ENCODE measurements around the gene DBP.

DBP gene

GRCh38 chr19:48600679-48601417 lies 36.3 kb downstream of the DBP start:
- H3K27me3 ChIP-seq (ENCODE audit: insufficient read depth, low read length), result no peaks in the 10 kb centered on the region
- no peak overlapping the region for H2BK12ac ChIP-seq (ENCODE audit: low read length)
- no peak overlapping the region for H3K23ac ChIP-seq (ENCODE audit: low read length)
- no peak overlapping the region for H3K18ac ChIP-seq (ENCODE audit: low read length)
- no peaks in the 10 kb centered on the region for H3K4me1 ChIP-seq (ENCODE audit: control insufficient read depth in 1 of 2, insufficient read depth in 2 of 2, low read length in 2 of 2)
- H4K91ac ChIP-seq (ENCODE audit: low read depth, low read length), result no peak overlapping the region
- H3K27ac ChIP-seq (ENCODE audit: low read depth, low read length), result no peak overlapping the region
- H2BK5ac ChIP-seq (ENCODE audit: low read depth, low read length, poor library complexity), result no peak overlapping the region
- no peak overlapping the region for H3K9ac ChIP-seq (ENCODE audit: low read length)
- no peaks in the 10 kb centered on the region for H3K36me3 ChIP-seq (ENCODE audit: control insufficient read depth in 1 of 2, insufficient read depth in 2 of 2, low read length in 2 of 2)
- no peaks in the 10 kb centered on the region for H3K79me2 ChIP-seq (ENCODE audit: control insufficient read depth, insufficient read depth, low read length, poor library complexity)
- no peak overlapping the region for H2BK120ac ChIP-seq (ENCODE audit: insufficient read depth, low read length, poor library complexity)
- H4K8ac ChIP-seq (ENCODE audit: low read depth, low read length), result no peak overlapping the region
- no peak for DNase-seq
- H2AK5ac ChIP-seq (ENCODE audit: low read length), result no peak overlapping the region
- H3K9me3 ChIP-seq (ENCODE audit: insufficient read depth, low read depth, low read length), result no peaks in the 10 kb centered on the region
- H3K79me1 ChIP-seq (ENCODE audit: low read length), result no peaks in the 10 kb centered on the region
- H3K14ac ChIP-seq (ENCODE audit: low read length), result no peak overlapping the region
- H3K4me3 ChIP-seq (ENCODE audit: low read depth, low read length), result no peak overlapping the region
- H2AFZ ChIP-seq (ENCODE audit: insufficient read depth, low read length, poor library complexity), result no peak overlapping the region
- WGBS (ENCODE audit: extremely low coverage, insufficient coverage, insufficient read length), result no CpG with 5 or more reads among the region's 21 CpGs
- H3K4ac ChIP-seq (ENCODE audit: low read depth, low read length), result no peak overlapping the region
- H4K12ac ChIP-seq (ENCODE audit: low read depth, low read length), result no peak overlapping the region
- no peak overlapping the region for H3K4me2 ChIP-seq (ENCODE audit: low read length)

GRCh38 chr19:48598996-48599700 lies 38.0 kb downstream of the DBP start:
- Histone ChIP-seq H2BK5ac (ENCODE audit: low read depth, low read length, poor library complexity) (no peak overlapping the region), H3K18ac (ENCODE audit: low read length) (no peak overlapping the region), H3K9ac (ENCODE audit: low read length) (no peak overlapping the region), H4K12ac (ENCODE audit: low read depth, low read length) (no peak overlapping the region), H3K79me2 (ENCODE audit: control insufficient read depth, insufficient read depth, low read length, poor library complexity) (no peaks in the 10 kb centered on the region), H2AFZ (ENCODE audit: insufficient read depth, low read length, poor library complexity) (no peak overlapping the region), H3K4ac (ENCODE audit: low read depth, low read length) (no peak overlapping the region), H3K27me3 (ENCODE audit: insufficient read depth, low read length) (no peaks in the 10 kb centered on the region), H2BK120ac (ENCODE audit: insufficient read depth, low read length, poor library complexity) (no peak overlapping the region), H3K79me1 (ENCODE audit: low read length) (no peaks in the 10 kb centered on the region), H2AK5ac (ENCODE audit: low read length) (no peak overlapping the region), H3K23ac (ENCODE audit: low read length) (no peak overlapping the region), H3K9me3 (ENCODE audit: insufficient read depth, low read depth, low read length) (no peaks in the 10 kb centered on the region), H3K4me2 (ENCODE audit: low read length) (no peak overlapping the region), H3K36me3 (ENCODE audit: control insufficient read depth in 1 of 2, insufficient read depth in 2 of 2, low read length in 2 of 2) (no peaks in the 10 kb centered on the region), H3K4me1 (ENCODE audit: control insufficient read depth in 1 of 2, insufficient read depth in 2 of 2, low read length in 2 of 2) (no peaks in the 10 kb centered on the region), H3K14ac (ENCODE audit: low read length) (no peak overlapping the region), H3K27ac (ENCODE audit: low read depth, low read length) (no peak overlapping the region), H2BK12ac (ENCODE audit: low read length) (no peak overlapping the region), H4K91ac (ENCODE audit: low read depth, low read length) (no peak overlapping the region), H3K4me3 (ENCODE audit: low read depth, low read length) (no peak overlapping the region), H4K8ac (ENCODE audit: low read depth, low read length) (no peak overlapping the region)
- no CpG with 5 or more reads among the region's 30 CpGs for WGBS (ENCODE audit: extremely low coverage, insufficient coverage, insufficient read length)
- no peak for DNase-seq

DNA sequence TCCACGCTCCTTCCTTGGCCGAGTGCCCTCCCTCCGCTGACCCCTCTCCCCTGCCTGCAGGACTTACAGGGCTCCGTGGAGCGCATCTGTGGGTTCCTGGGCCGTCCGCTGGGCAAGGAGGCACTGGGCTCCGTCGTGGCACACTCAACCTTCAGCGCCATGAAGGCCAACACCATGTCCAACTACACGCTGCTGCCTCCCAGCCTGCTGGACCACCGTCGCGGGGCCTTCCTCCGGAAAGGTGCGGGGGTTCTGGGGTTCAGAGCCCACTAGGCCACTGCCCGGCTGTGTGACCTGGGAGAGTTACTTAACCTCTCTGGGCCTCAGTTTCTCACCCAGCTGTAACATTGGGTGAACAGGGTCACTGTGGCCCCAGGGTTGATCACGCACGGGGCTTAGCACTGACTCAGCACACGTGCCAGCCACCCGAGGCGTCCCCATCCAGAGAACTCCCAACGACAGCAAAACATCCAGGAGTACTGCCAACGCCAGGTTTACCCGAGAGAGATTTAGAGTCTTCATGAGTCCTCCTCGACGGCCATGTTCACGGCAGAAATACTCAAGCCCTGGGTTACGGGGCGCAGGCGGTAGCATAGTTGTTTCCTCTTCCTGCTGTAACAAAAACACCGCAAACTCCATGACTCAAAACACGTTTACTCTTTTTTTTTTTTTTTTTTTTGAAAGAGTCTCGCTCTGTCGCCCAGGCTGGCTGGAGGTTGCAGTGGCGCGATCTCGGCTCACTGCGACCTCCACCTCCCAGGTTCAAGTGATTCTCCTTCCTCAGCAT lies 40.3 kb downstream of the DBP start:
- Histone ChIP-seq H2AK5ac (ENCODE audit: low read length) (no peak overlapping the region), H3K9ac (ENCODE audit: low read length) (no peak overlapping the region)

DNA sequence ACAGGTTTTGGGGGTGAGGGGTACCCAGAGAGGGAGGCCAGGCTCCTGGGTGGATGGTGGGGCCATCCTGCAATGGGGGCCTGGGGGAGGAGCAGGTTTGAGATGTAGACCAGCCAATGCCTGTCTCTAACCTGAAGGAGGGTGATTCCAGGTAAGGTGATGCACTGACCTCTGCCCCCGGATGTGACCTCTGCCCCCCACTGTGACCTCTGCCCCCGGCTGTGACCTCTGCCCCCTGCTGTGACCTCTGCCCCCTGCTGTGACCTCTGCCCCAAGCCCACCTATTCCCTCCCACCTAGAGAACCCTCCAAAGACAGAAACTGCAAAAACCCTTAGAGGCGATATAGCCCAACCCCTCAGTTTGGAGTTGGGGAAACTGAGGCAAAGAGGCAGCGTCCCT lies 40.9 kb downstream of the DBP start:
- Histone ChIP-seq H3K4ac (ENCODE audit: low read depth, low read length) (no peak overlapping the region), H3K23ac (ENCODE audit: low read length) (no peak overlapping the region)
- no CpG with 5 or more reads among the region's 4 CpGs for WGBS (ENCODE audit: extremely low coverage, insufficient coverage, insufficient read length)

More for the DNA sequence above, 40.3 kb downstream of the DBP start:
- WGBS (ENCODE audit: extremely low coverage, insufficient coverage, insufficient read length), result no CpG with 5 or more reads among the region's 39 CpGs
- H3K27me3 ChIP-seq (ENCODE audit: insufficient read depth, low read length), result no peaks in the 10 kb centered on the region
- H3K4ac ChIP-seq (ENCODE audit: low read depth, low read length), result no peak overlapping the region
- H3K9me3 ChIP-seq (ENCODE audit: insufficient read depth, low read depth, low read length), result no peaks in the 10 kb centered on the region
- H3K4me2 ChIP-seq (ENCODE audit: low read length), result no peak overlapping the region
- H3K79me1 ChIP-seq (ENCODE audit: low read length), result no peaks in the 10 kb centered on the region
- no peak overlapping the region for H3K4me3 ChIP-seq (ENCODE audit: low read depth, low read length)
- no peak overlapping the region for H3K23ac ChIP-seq (ENCODE audit: low read length)
- no peak for DNase-seq
- H3K27ac ChIP-seq (ENCODE audit: low read depth, low read length), result no peak overlapping the region
- H2AFZ ChIP-seq (ENCODE audit: insufficient read depth, low read length, poor library complexity), result no peak overlapping the region
- H4K12ac ChIP-seq (ENCODE audit: low read depth, low read length), result no peak overlapping the region
- H3K18ac ChIP-seq (ENCODE audit: low read length), result no peak overlapping the region
- H3K36me3 ChIP-seq (ENCODE audit: control insufficient read depth in 1 of 2, insufficient read depth in 2 of 2, low read length in 2 of 2), result no peaks in the 10 kb centered on the region
- no peak overlapping the region for H2BK5ac ChIP-seq (ENCODE audit: low read depth, low read length, poor library complexity)
- H2BK12ac ChIP-seq (ENCODE audit: low read length), result no peak overlapping the region
- H4K8ac ChIP-seq (ENCODE audit: low read depth, low read length), result no peak overlapping the region
- no peaks in the 10 kb centered on the region for H3K79me2 ChIP-seq (ENCODE audit: control insufficient read depth, insufficient read depth, low read length, poor library complexity)
- no peak overlapping the region for H2BK120ac ChIP-seq (ENCODE audit: insufficient read depth, low read length, poor library complexity)
- no peak overlapping the region for H3K14ac ChIP-seq (ENCODE audit: low read length)
- no peaks in the 10 kb centered on the region for H3K4me1 ChIP-seq (ENCODE audit: control insufficient read depth in 1 of 2, insufficient read depth in 2 of 2, low read length in 2 of 2)
- no peak overlapping the region for H4K91ac ChIP-seq (ENCODE audit: low read depth, low read length)

More for the DNA sequence above, 40.9 kb downstream of the DBP start:
- no peaks in the 10 kb centered on the region for H3K79me1 ChIP-seq (ENCODE audit: low read length)
- no peak overlapping the region for H2BK5ac ChIP-seq (ENCODE audit: low read depth, low read length, poor library complexity)
- H2BK120ac ChIP-seq (ENCODE audit: insufficient read depth, low read length, poor library complexity), result no peak overlapping the region
- H3K9ac ChIP-seq (ENCODE audit: low read length), result no peak overlapping the region
- H4K91ac ChIP-seq (ENCODE audit: low read depth, low read length), result no peak overlapping the region
- no peak overlapping the region for H4K8ac ChIP-seq (ENCODE audit: low read depth, low read length)
- H3K18ac ChIP-seq (ENCODE audit: low read length), result no peak overlapping the region
- peak overlapping the region; percentile 1 for H3K4me3 ChIP-seq (ENCODE audit: low read depth, low read length)
- H3K9me3 ChIP-seq (ENCODE audit: insufficient read depth, low read depth, low read length), result no peaks in the 10 kb centered on the region
- no peaks in the 10 kb centered on the region for H3K79me2 ChIP-seq (ENCODE audit: control insufficient read depth, insufficient read depth, low read length, poor library complexity)
- H3K27ac ChIP-seq (ENCODE audit: low read depth, low read length), result no peak overlapping the region
- no peak for DNase-seq
- no peaks in the 10 kb centered on the region for H3K36me3 ChIP-seq (ENCODE audit: control insufficient read depth in 1 of 2, insufficient read depth in 2 of 2, low read length in 2 of 2)
- H3K14ac ChIP-seq (ENCODE audit: low read length), result no peak overlapping the region
- no peak overlapping the region for H3K4me2 ChIP-seq (ENCODE audit: low read length)
- no peaks in the 10 kb centered on the region for H3K27me3 ChIP-seq (ENCODE audit: insufficient read depth, low read length)
- no peak overlapping the region for H2AFZ ChIP-seq (ENCODE audit: insufficient read depth, low read length, poor library complexity)
- no peak overlapping the region for H4K12ac ChIP-seq (ENCODE audit: low read depth, low read length)
- H3K4me1 ChIP-seq (ENCODE audit: control insufficient read depth in 1 of 2, insufficient read depth in 2 of 2, low read length in 2 of 2), result no peaks in the 10 kb centered on the region
- H2BK12ac ChIP-seq (ENCODE audit: low read length), result no peak overlapping the region
- H2AK5ac ChIP-seq (ENCODE audit: low read length), result no peak overlapping the region

Measured in trophoblast cell (in vitro differentiated cells and primary cell).